Measurements from ENCODE around the gene KLHL40. TPM values are rescaled to one million over a fixed set of nuclear protein-coding genes. Genes with fewer than 3 reads are reported as not detected.
A peak's percentile ranks its signal among the peaks of the same experiment; 100 is the strongest.

The KLHL40 gene
- polyA plus RNA-seq, 2 of the 4 experiments (the other 2 are of a cell fraction) = not detected

- no peaks in the 10 kb centered on the region for H3K4me1 ChIP-seq
- ChIA-PET POLR2A (no interaction called here), CTCF (no interaction called here)
- TF ChIP-seq ZNF302 (CRISPR knock-in tag; IDR thresholded peaks at IDR 0.05) (no peak), EP300 (IDR thresholded peaks at IDR 0.05) (no peak), NFE2L2 (conservative IDR thresholded peaks at IDR 0.05; ENCODE audit: low read length) (no peak), FOSB (CRISPR knock-in tag; IDR thresholded peaks at IDR 0.05) (no peak), HOXB5 (CRISPR knock-in tag; IDR thresholded peaks at IDR 0.05) (no peak), EHF (CRISPR knock-in tag; IDR thresholded peaks at IDR 0.05) (no peak), FOXS1 (CRISPR knock-in tag; IDR thresholded peaks at IDR 0.05) (no peak), E2F6 (IDR thresholded peaks at IDR 0.05; ENCODE audit: borderline replicate concordance, low read depth) (no peak), ESRRA (IDR thresholded peaks at IDR 0.05; ENCODE audit: borderline replicate concordance, low read length) (no peak), TFCP2L1 (CRISPR knock-in tag; IDR thresholded peaks at IDR 0.05) (no peak), ZSCAN20 (CRISPR knock-in tag; IDR thresholded peaks at IDR 0.05) (no peak), MYC (IDR thresholded peaks at IDR 0.05; ENCODE audit: borderline replicate concordance, low read length) (no peak), CHD2 (IDR thresholded peaks at IDR 0.05; ENCODE audit: low read length, partially characterized antibody) (no peak), CTCF (IDR thresholded peaks at IDR 0.05) (no peak), ZC3H11A (IDR thresholded peaks at IDR 0.05) (no peak), NPAS2 (CRISPR knock-in tag; IDR thresholded peaks at IDR 0.05; ENCODE audit: borderline replicate concordance) (no peak), JUN (IDR thresholded peaks at IDR 0.05) (no peak), ZFP36 (IDR thresholded peaks at IDR 0.05; ENCODE audit: borderline replicate concordance, partially characterized antibody) (no peak), BHLHE40 (IDR thresholded peaks at IDR 0.05; ENCODE audit: low read depth, low read length) (no peak)
- TF ChIP-seq, protein P1, sequence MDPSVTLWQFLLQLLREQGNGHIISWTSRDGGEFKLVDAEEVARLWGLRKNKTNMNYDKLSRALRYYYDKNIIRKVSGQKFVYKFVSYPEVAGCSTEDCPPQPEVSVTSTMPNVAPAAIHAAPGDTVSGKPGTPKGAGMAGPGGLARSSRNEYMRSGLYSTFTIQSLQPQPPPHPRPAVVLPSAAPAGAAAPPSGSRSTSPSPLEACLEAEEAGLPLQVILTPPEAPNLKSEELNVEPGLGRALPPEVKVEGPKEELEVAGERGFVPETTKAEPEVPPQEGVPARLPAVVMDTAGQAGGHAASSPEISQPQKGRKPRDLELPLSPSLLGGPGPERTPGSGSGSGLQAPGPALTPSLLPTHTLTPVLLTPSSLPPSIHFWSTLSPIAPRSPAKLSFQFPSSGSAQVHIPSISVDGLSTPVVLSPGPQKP (IDR thresholded peaks at IDR 0.05; ENCODE audit: low read depth, low read length) = no peak
- no peak overlapping the region for H3K27ac ChIP-seq
- no peak overlapping the region for H3K4me3 ChIP-seq
- no peak for FAIRE-seq
- peak; percentile 26 to 47; a peak in 3 of 6 replicates for ATAC-seq
- 22% methylated on average over 8 of the region's 10 CpGs for WGBS (ENCODE audit: missing lambda C conversion rate)
- H3K9me3 ChIP-seq = no peaks in the 10 kb centered on the region
- DNase-seq (ENCODE audit: low read depth in 1 of 2, low spot score in 1 of 2) = no peak
- no peak overlapping the region for H3K4me2 ChIP-seq
Measured at GRCh38 chr3:42690766-42691680, 5.7 kb downstream of the KLHL40 start.

- Histone ChIP-seq H3K27ac (no peak overlapping the region), H3K4me1 (no peaks in the 10 kb centered on the region), H3K4me2 (no peak overlapping the region), H3K9me3 (no peaks in the 10 kb centered on the region), H3K4me3 (no peak overlapping the region)
- ATAC-seq (no peak), FAIRE-seq (no peak), DNase-seq (ENCODE audit: low read depth in 1 of 2, low spot score in 1 of 2) (no peak)
- POLR2A ChIA-PET = no interaction called here
- TF ChIP-seq FOXS1 (CRISPR knock-in tag; IDR thresholded peaks at IDR 0.05) = no peak
- no peak for TF ChIP-seq SMC3 (IDR thresholded peaks at IDR 0.05)
- CTCF ChIA-PET = interaction anchor here (0.6 kb wide), 1 partner anchor 1309 kb away, joined by 3 read pairs; no protein-coding TSS in a partner anchor
- 50% methylated on average over 6 of the region's 13 CpGs for whole genome bisulfite sequencing (ENCODE audit: missing lambda C conversion rate)
Measured at GRCh38 chr3:42691816-42692666, 6.7 kb downstream of the KLHL40 start.

Data from A549 (cell line).